ENCODE measurements around the gene ZNF672. TPM values are rescaled to one million over a fixed set of nuclear protein-coding genes. Genes with fewer than 3 reads are reported as not detected.

The ZNF672 gene
- total and polyA plus RNA-seq, 2 experiments from 2014 or later: 10.3 to 39.7 TPM

- H3K27ac Mint-ChIP-seq: no peak overlapping the region
- peaks cover 6% of the 10 kb centered on the region for H3K27me3 Mint-ChIP-seq (ENCODE audit: insufficient read depth, low read depth, poor library complexity)
- Histone ChIP-seq H2AFZ (no peak overlapping the region), H3K27ac (ENCODE audit: low read depth) (no peak overlapping the region), H3K27me3 (ENCODE audit: insufficient read depth) (no peaks in the 10 kb centered on the region), H3K36me3 (ENCODE audit: insufficient read depth) (0 out of 2 replicates have a peak, but pooled peaks cover 3% of the 10 kb centered on the region), H3K4me2 (no peak overlapping the region), H4K20me1 (replicated peaks; ENCODE audit: insufficient read depth) (no peaks in the 10 kb centered on the region), H3K79me2 (replicated peaks; ENCODE audit: insufficient read depth) (no peaks in the 10 kb centered on the region), H3K9me2 (ENCODE audit: insufficient read depth) (no peaks in the 10 kb centered on the region), H3K4me1 (ENCODE audit: insufficient read depth) (no peaks in the 10 kb centered on the region), H3F3A (replicated peaks; ENCODE audit: low read depth) (no peaks in the 10 kb centered on the region), H3K4me3 (no peak overlapping the region)
- ATAC-seq (no peak), DNase-seq (ENCODE audit: low spot score) (no peak)
- H3K4me1 Mint-ChIP-seq: no peaks in the 10 kb centered on the region
- peaks cover 16% of the 10 kb centered on the region for H3K36me3 Mint-ChIP-seq (ENCODE audit: low read depth)
- H3K9me3 Mint-ChIP-seq: peaks cover 94% of the 10 kb centered on the region
- TF ChIP-seq EZH2 (IDR thresholded peaks at IDR 0.05; ENCODE audit: low read depth, unreplicated experiment) (no peak), JUNB (IDR thresholded peaks at IDR 0.05; ENCODE audit: unreplicated experiment) (no peak), ETS1 (IDR thresholded peaks at IDR 0.05) (no peak), STAT1 (IDR thresholded peaks at IDR 0.05; ENCODE audit: unreplicated experiment) (no peak), REST (IDR thresholded peaks at IDR 0.05; ENCODE audit: unreplicated experiment) (no peak), ZNF114 (CRISPR knock-in tag; IDR thresholded peaks at IDR 0.05) (no peak), EZH2phosphoT487 (IDR thresholded peaks at IDR 0.05; ENCODE audit: unreplicated experiment) (no peak), POLR2AphosphoS5 (IDR thresholded peaks at IDR 0.05; ENCODE audit: low read depth) (no peak), ZNF331 (CRISPR knock-in tag; IDR thresholded peaks at IDR 0.05; ENCODE audit: low read depth) (no peak), ZNF462 (CRISPR knock-in tag; IDR thresholded peaks at IDR 0.05) (no peak), CREB1 (CRISPR knock-in tag; IDR thresholded peaks at IDR 0.05; ENCODE audit: low read depth) (no peak), NANOG (IDR thresholded peaks at IDR 0.05; ENCODE audit: borderline replicate concordance) (no peak)
- H3K4me3 Mint-ChIP-seq: no peak overlapping the region
Measured at GRCh38 chr1:248800459-248800858, 37.6 kb upstream of the ZNF672 start.
